Right cardiac atrium (tissue), 5 donors: ENCODE measurements around the gene CDC42EP3. TPM values are rescaled to one million over a fixed set of nuclear protein-coding genes. Genes with fewer than 3 reads are reported as not detected.
A peak's percentile ranks its signal among the peaks of the same experiment; 100 is the strongest.

Source experiments
- ATAC-seq, 2 donors: fragments of 200-7000 bp; cut with Tn5 transposase; one replicate each; pipeline versions ENCODE4 v1.8.0 to v1.9.1; 2020; ENCODE audit warnings: moderate library complexity in 2 of 2, mild to moderate bottlenecking in 1 of 2
- DNase-seq, 3 donors: peaks; one replicate each; pipeline ENCODE4 v3.0.0-alpha.2; 2020
- H3K27ac ChIP-seq: one replicate; pipeline ENCODE4 v1.5.1; 2013; ENCODE audit warnings: mild to moderate bottlenecking, low read length, control low read depth, moderate library complexity
- H3K27me3 ChIP-seq: one replicate; pipeline ENCODE4 v1.6.1; 2013; ENCODE audit not compliant: control insufficient read depth, insufficient read depth
- H3K4me1 ChIP-seq: one replicate; pipeline ENCODE4 v1.6.1; 2013; ENCODE audit warnings: low read length; ENCODE audit not compliant: control insufficient read depth, insufficient read depth
- H3K4me3 ChIP-seq: one replicate; pipeline ENCODE4 v1.5.1; 2013; ENCODE audit warnings: low read length, control low read depth
- H3K9me3 ChIP-seq: one replicate; pipeline ENCODE4 v1.6.1; 2013; ENCODE audit warnings: low read length; ENCODE audit not compliant: control insufficient read depth
- WGBS: extraction: QIAGEN DNeasy Blood & Tissue Kit; methylation state at CpG from one replicate; pipeline ENCODE4 v1.1.7; 2013; 5-methylcytosine and 5-hydroxymethylcytosine counted together
- intact Hi-C, 4 donors: fragments of 100-400 bp; cut with DNase I; formaldehyde crosslinking; loops; one replicate each; pipeline versions ENCODE4 v1.11.0 to v1.14.0; 2022 to 2023
- long read RNA-seq, 4 donors: library from polyadenylated mRNA; unstranded; transcript quantifications; one replicate each; pipeline ENCODE4 v2.0.0, GENCODE V29; 2020 to 2021
- polyA plus RNA-seq: library from polyadenylated mRNA; stranded (reverse); fragments of 200-250 nt; gene quantifications from one replicate; pipeline ENCODE4 v1.2.3, GENCODE V29; 2013
- total RNA-seq, 4 donors: library from RNA; stranded (reverse); fragmentation: NEBNext Ultra II Directional; extraction: Animal tissue kit (Norgen Biotek cat#: 25700); gene quantifications; one replicate each; pipeline ENCODE4 v1.2.1, GENCODE V29; 2021
- donor health status: healthy with polysubstance abuse.
- donor health status: DM: no; HTN: yes; CAD: no.
- donor health status: DM: no; HTN: no; CAD: no.
- donor health status: DM: no; HTN: yes; CAD: no; lungs with severe emphysema.
- donor health status: DM: yes; HTN: yes; CAD: no.

CDC42EP3 gene
- total RNA-seq (10 to 100 TPM; 65.0 to 98.4 (median 78.6) TPM), polyA plus RNA-seq (37.3 TPM)
- long read RNA-seq, donor 1, full-length matches to known transcripts, result 76 of 123 reads
- long read RNA-seq, donor 1, partial matches to known transcripts, result 0 of 123 reads
- long read RNA-seq, donor 1, other reads (novel, unspliced or antisense), result 47 of 123 reads
- long read RNA-seq, donor 2, full-length matches to known transcripts, result 47 of 53 reads
- long read RNA-seq, donor 2, partial matches to known transcripts, result 0 of 53 reads
- long read RNA-seq, donor 2, other reads (novel, unspliced or antisense), result 6 of 53 reads
- long read RNA-seq, donor 3, full-length matches to known transcripts, result 165 of 249 reads
- long read RNA-seq, donor 3, partial matches to known transcripts, result 0 of 249 reads
- long read RNA-seq, donor 3, other reads (novel, unspliced or antisense), result 84 of 249 reads
- long read RNA-seq, donor 4, full-length matches to known transcripts, result 55 of 73 reads
- long read RNA-seq, donor 4, partial matches to known transcripts, result 0 of 73 reads
- long read RNA-seq, donor 4, other reads (novel, unspliced or antisense), result 18 of 73 reads

DNA sequence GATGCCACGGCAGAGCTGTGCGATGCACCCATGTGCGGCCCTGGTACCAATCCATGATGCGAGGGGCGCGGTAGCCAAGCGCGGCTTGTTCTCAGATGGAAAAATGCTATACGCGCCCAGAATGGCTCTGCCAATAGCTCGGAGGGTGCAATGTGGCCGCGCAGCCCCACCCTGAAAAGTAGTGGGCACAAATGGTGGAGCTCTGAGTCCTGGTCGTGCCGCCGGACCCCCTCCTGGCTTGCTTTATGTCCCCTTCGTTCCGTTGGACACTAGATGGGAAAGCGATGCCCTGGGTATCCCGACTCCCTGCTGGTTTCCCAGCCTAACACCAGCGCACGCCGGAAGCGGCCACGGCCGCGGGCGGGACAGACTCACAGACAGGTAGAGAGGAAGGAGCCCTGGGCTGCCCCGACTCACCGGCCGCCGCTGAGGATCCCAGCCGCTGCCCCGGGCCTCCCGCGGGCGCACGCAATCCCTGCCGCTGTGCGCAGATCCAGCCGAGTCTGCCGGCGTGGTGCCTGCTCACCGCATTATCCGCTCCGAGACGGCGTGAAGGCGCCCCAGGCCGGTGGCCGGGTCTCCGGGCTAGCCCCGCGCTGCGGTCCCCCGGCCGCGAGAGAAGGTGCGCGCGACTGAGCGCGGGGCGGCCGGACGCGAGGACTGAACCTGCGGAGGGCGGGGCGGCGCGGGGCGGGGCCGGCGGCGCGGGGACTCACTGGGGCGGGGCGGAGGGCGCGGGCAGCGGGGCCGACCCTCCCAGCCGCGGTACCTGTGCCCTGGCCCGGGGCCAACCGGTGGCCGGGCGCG is at the start of gene CDC42EP3:
Gene CDC42EP3, minus strand, starts transcription at position 634 of the 807 bp plus-strand sequence. CDS start 25,055 bp downstream, outside the sequence.
- under 1% methylated on average over 90 of the region's 90 CpGs for WGBS
- peaks cover 6% of the 10 kb centered on the region for H3K4me1 ChIP-seq
- H3K27me3 ChIP-seq, result no peaks in the 10 kb centered on the region
- H3K27ac ChIP-seq, result peak within 1 kb of the TSS; percentile 98
- no peaks in the 10 kb centered on the region for H3K9me3 ChIP-seq
- intact Hi-C loops, result loop anchor here in 2 of 4 donors (10.0 kb wide), 2 partner anchors 154 to 204 kb away; no protein-coding TSS in a partner anchor
- peak; percentile 61 to 86 (median 85) for DNase-seq
- peak; percentile 72 to 83 for ATAC-seq
- peak within 1 kb of the TSS; percentile 61 for H3K4me3 ChIP-seq

DNA sequence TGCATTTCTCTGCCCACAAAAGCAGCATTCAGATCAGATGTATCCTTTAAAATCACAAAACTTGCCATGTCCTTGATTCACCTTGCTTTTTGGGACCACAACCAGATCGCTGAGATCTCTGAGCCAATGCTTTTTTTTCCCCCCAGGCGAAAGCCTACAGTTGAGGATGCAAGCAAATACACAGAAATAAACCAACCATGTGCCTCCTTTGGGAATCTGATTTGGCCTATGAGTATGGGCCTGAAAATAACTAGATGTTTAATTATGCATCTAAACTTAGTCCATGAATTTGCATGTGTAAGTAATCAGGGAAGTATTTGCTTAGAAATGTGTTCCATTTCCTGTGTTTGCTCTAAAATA is 49.7 kb upstream of the CDC42EP3 start:
- intact Hi-C loops, result no loop called here
- Histone ChIP-seq H3K9me3 (no peaks in the 10 kb centered on the region), H3K27me3 (no peaks in the 10 kb centered on the region), H3K4me1 (peaks cover 3% of the 10 kb centered on the region), H3K4me3 (no peak overlapping the region), H3K27ac (no peak overlapping the region)
- 79% methylated on average over 2 of the region's 2 CpGs for WGBS
- DNase-seq (no peak), ATAC-seq (no peak)

DNA sequence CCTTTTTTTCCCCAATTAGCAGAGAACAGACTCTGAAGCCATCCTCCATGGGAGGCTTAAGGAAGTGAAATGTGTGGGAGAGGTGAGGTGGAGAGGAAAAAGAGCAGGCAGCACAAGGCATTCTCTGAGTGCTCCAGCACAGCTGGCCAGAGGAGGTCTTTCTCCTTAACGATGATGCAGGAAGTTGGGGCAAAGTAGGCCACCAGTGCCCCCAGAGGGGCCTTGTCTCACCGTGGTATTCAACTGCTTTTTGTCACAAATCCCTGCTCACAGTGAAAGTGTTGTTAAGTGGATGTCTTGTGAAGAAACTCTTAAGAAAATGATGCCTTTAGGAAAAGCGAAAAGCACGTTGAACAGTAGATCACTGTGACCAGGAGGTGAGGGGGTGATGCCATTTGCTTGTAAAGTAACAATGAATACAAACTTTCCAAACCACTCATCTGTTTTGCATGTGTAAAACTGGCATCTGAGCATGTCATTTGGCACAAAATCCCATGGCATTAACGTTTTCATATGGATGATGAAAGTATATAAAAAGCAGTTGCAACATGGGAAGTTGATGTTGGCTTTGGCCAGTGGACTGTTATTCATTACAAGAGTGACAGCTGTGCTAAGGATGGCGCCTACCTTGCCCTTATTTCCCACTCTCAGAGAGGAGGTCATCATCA is 49.2 kb upstream of the CDC42EP3 start:
- WGBS, result 57% methylated on average over 6 of the region's 6 CpGs
- no peaks in the 10 kb centered on the region for H3K27me3 ChIP-seq
- ATAC-seq, result peak in 1 of 2 donors; percentile 40
- no peaks in the 10 kb centered on the region for H3K9me3 ChIP-seq
- no peak for DNase-seq
- H3K4me1 ChIP-seq, result peaks cover 3% of the 10 kb centered on the region
- no peak overlapping the region for H3K4me3 ChIP-seq
- intact Hi-C loops, result no loop called here
- no peak overlapping the region for H3K27ac ChIP-seq

GRCh38 chr2:37718515-37719161 is 47.2 kb upstream of the CDC42EP3 start:
- ATAC-seq (peak; percentile 57 to 74), DNase-seq (no peak)
- Histone ChIP-seq H3K27me3 (no peaks in the 10 kb centered on the region), H3K9me3 (no peaks in the 10 kb centered on the region), H3K4me3 (no peak overlapping the region), H3K4me1 (peaks cover 3% of the 10 kb centered on the region), H3K27ac (no peak overlapping the region)
- intact Hi-C loops, result no loop called here
- 39% methylated on average over 7 of the region's 7 CpGs for WGBS

DNA sequence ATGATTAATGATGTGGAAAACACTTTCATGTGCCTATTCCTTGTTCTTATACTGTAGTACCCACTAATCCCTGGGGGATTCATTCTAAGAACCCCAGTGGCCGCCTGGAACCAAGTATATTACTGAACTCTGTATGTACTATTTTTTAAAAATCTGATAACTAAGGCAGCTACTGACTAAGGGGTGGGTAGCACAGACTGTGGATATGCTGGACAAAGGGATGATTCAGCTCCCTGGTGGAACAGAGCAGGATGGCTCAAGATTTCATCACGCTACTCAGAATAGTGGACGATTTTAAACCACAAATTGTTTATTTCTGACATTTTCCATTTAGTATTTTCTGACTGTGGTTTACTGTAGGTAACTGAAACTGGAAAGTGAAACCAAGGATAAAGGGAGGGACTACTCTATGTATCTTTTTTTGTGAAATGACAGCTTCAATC is 41.8 kb upstream of the CDC42EP3 start:
- intact Hi-C loops, result no loop called here
- H3K27ac ChIP-seq, result no peak overlapping the region
- H3K27me3 ChIP-seq, result no peaks in the 10 kb centered on the region
- H3K4me1 ChIP-seq, result no peaks in the 10 kb centered on the region
- no peak for DNase-seq
- 75% methylated on average over 3 of the region's 3 CpGs for WGBS
- ATAC-seq, result no peak
- no peaks in the 10 kb centered on the region for H3K9me3 ChIP-seq
- no peak overlapping the region for H3K4me3 ChIP-seq

- Histone ChIP-seq H3K9me3 (no peaks in the 10 kb centered on the region), H3K4me3 (no peak overlapping the region), H3K27me3 (no peaks in the 10 kb centered on the region), H3K4me1 (peaks cover 1% of the 10 kb centered on the region), H3K27ac (no peak overlapping the region)
- DNase-seq (no peak), ATAC-seq (no peak)
- intact Hi-C loops, result no loop called here
- WGBS, result 96% methylated on average over 2 of the region's 2 CpGs
Measured at GRCh38 chr2:37711831-37712230, 40.4 kb upstream of the CDC42EP3 start.

DNA sequence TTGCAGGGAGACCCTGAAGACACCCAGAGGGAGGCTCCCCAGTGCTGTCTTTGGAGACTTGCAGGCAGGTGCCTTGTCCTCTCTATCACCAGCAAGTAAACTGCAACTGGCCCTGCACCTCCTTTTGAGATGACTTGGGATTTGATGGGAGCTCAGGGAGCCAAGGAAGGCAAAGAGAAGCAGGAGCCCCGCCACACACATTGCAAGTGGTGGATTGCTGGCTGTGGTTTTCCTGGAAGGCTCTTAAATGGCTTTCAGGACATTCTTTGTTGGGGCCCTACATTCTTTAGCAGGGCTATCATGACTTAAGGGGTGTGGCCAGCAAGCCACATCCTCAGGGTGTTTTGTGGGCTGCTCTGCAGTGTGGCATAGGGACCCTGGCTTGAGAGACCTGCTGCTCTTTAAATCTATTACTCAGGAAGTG is 39.9 kb upstream of the CDC42EP3 start:
- H3K4me3 ChIP-seq, result no peak overlapping the region
- ATAC-seq, result peak in 1 of 2 donors; percentile 50
- WGBS, result 87% methylated on average over 1 of the region's 1 CpG
- intact Hi-C loops, result no loop called here
- peaks cover 1% of the 10 kb centered on the region for H3K4me1 ChIP-seq
- H3K27ac ChIP-seq, result no peak overlapping the region
- H3K27me3 ChIP-seq, result no peaks in the 10 kb centered on the region
- H3K9me3 ChIP-seq, result no peaks in the 10 kb centered on the region
- DNase-seq, result peak in 1 of 3 donors; percentile 52

GRCh38 chr2:37709111-37709510 is 37.7 kb upstream of the CDC42EP3 start:
- H3K4me1 ChIP-seq, result peaks cover 1% of the 10 kb centered on the region
- intact Hi-C loops, result no loop called here
- no peaks in the 10 kb centered on the region for H3K9me3 ChIP-seq
- no peak for ATAC-seq
- no peak for DNase-seq
- no peak overlapping the region for H3K27ac ChIP-seq
- WGBS, result 83% methylated on average over 4 of the region's 4 CpGs
- H3K27me3 ChIP-seq, result no peaks in the 10 kb centered on the region
- H3K4me3 ChIP-seq, result no peak overlapping the region

GRCh38 chr2:37708146-37708545 is 36.7 kb upstream of the CDC42EP3 start:
- intact Hi-C loops, result no loop called here
- WGBS, result 54% methylated on average over 2 of the region's 2 CpGs
- H3K4me1 ChIP-seq, result peaks cover 1% of the 10 kb centered on the region

GRCh38 chr2:37707393-37707792 is 36.0 kb upstream of the CDC42EP3 start:
- no peak for ATAC-seq
- Histone ChIP-seq H3K4me1 (peaks cover 1% of the 10 kb centered on the region), H3K27ac (no peak overlapping the region), H3K27me3 (no peaks in the 10 kb centered on the region), H3K9me3 (no peaks in the 10 kb centered on the region), H3K4me3 (no peak overlapping the region)
- intact Hi-C loops, result no loop called here
- 100% methylated on average over 1 of the region's 1 CpG for WGBS
- DNase-seq, result no peak

More at GRCh38 chr2:37708146-37708545, 36.7 kb upstream of the CDC42EP3 start:
- H3K9me3 ChIP-seq, result no peaks in the 10 kb centered on the region
- no peak overlapping the region for H3K27ac ChIP-seq
- ATAC-seq (no peak), DNase-seq (no peak)
- H3K27me3 ChIP-seq, result no peaks in the 10 kb centered on the region
- H3K4me3 ChIP-seq, result no peak overlapping the region
